Smooth muscle cell (in vitro differentiated cells): ENCODE data around the gene CDCP2. TPM values are rescaled to one million over a fixed set of nuclear protein-coding genes. Genes with fewer than 3 reads are reported as not detected.

Experiments
- DNase-seq: peaks from one replicate; lab custom pipeline; 2025; ENCODE audit not compliant: unreplicated experiment; lab: John Stamatoyannopoulos, UW
- H2AFZ ChIP-seq: fragments of 200-600 bp; sonication (generic); 2 replicates; pipeline ENCODE4 v1.6.0; 2016; ENCODE audit warnings: antibody characterized with exemption, low read depth, mild to moderate bottlenecking
- H3F3A ChIP-seq: fragments of 200-600 bp; sonication (generic); 2 replicates; pipeline ENCODE4 v1.6.0; 2017; ENCODE audit warnings: antibody characterized with exemption, low read depth
- H3K27ac ChIP-seq: fragments of 200-600 bp; sonication (generic); 2 replicates; pipeline ENCODE4 v1.5.1; 2016; ENCODE audit warnings: low read depth, mild to moderate bottlenecking
- H3K27me3 ChIP-seq: fragments of 200-600 bp; sonication (generic); 2 replicates; pipeline ENCODE4 v1.6.1; 2016; ENCODE audit warnings: low read depth, mild to moderate bottlenecking
- H3K36me3 ChIP-seq: fragments of 200-600 bp; sonication (generic); 2 replicates; pipeline ENCODE4 v1.5.1; 2016; ENCODE audit warnings: low read depth
- H3K4me1 ChIP-seq: fragments of 200-600 bp; sonication (generic); 2 replicates; pipeline ENCODE4 v1.5.1; 2016; ENCODE audit warnings: low read depth
- H3K4me2 ChIP-seq: fragments of 200-600 bp; sonication (generic); 2 replicates; pipeline ENCODE4 v1.6.0; 2016; ENCODE audit warnings: mild to moderate bottlenecking
- H3K4me3 ChIP-seq: fragments of 200-600 bp; sonication (generic); 2 replicates; pipeline ENCODE4 v1.5.1; 2016; ENCODE audit warnings: mild to moderate bottlenecking
- H3K79me2 ChIP-seq: fragments of 200-600 bp; sonication (generic); 2 replicates; pipeline ENCODE4 v1.6.0; 2016; ENCODE audit warnings: low read depth, mild to moderate bottlenecking
- H3K9ac ChIP-seq: fragments of 200-600 bp; sonication (generic); 2 replicates; pipeline ENCODE4 v1.6.0; 2016; ENCODE audit warnings: low read depth
- H3K9me3 ChIP-seq: fragments of 200-600 bp; sonication (generic); replicated peaks from 2 replicates; pipeline ENCODE4 v1.5.1; 2016; ENCODE audit warnings: low read depth
- H4K20me1 ChIP-seq: fragments of 200-600 bp; sonication (generic); 2 replicates; pipeline ENCODE4 v1.6.0; 2016; ENCODE audit warnings: low read depth
- WGBS: methylation state at CpG from one replicate; pipeline ENCODE4 v1.1.7; 2016; ENCODE audit warnings: low lambda C conversion rate; 5-methylcytosine and 5-hydroxymethylcytosine counted together
- polyA plus RNA-seq: library from polyadenylated mRNA; unstranded; fragments of >200 nt; fragmentation: Nextera tagmentation; extraction: Ambion mirVana; gene quantifications from 2 replicates; pipeline ENCODE4 v1.2.1, GENCODE V29; 2016
- total RNA-seq: library from RNA; depleted of rRNA; stranded (reverse); fragments of >200 nt; gene quantifications from 2 replicates; pipeline ENCODE4 v1.2.3, GENCODE V29; 2014
- TF ChIP-seq, protein P1 (sequence below): fragments of 200-600 bp; sonication (generic); IDR thresholded peaks from 2 replicates; pipeline ENCODE4 v1.5.1; 2017; ENCODE audit warnings: borderline replicate concordance, mild to moderate bottlenecking, antibody characterized with exemption; ENCODE audit not compliant: insufficient read depth, poor library complexity, severe bottlenecking

The CDCP2 gene
- total and polyA plus RNA-seq, 2 experiments from 2014 or later: not detected

DNA sequence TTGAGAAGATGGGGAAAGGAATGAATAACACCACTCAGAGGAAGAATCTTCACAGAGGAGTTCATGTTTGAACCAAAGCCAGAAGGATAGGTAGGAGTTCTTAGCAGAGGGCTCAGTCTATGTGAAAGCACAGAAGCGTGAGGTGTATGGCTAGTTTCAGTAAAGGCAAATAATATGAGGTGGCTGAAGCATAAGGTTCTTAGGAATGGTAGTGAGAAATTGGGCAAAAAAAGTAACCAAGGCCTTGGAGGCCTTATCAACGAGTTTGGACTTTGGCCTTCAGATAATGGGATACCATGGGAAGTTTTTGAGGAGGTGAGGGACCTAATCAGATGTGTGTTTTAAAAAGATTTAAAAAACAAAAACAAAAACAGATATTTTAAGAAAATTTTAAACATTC, 52.3 kb downstream of the CDCP2 start:
- WGBS: 64% methylated on average over 2 of the region's 2 CpGs
- H3K36me3 ChIP-seq: no peaks in the 10 kb centered on the region
- H3K27ac ChIP-seq: no peak overlapping the region
- no peak overlapping the region for H3K9ac ChIP-seq
- no peak overlapping the region for H3K4me2 ChIP-seq
- TF ChIP-seq, protein P1, sequence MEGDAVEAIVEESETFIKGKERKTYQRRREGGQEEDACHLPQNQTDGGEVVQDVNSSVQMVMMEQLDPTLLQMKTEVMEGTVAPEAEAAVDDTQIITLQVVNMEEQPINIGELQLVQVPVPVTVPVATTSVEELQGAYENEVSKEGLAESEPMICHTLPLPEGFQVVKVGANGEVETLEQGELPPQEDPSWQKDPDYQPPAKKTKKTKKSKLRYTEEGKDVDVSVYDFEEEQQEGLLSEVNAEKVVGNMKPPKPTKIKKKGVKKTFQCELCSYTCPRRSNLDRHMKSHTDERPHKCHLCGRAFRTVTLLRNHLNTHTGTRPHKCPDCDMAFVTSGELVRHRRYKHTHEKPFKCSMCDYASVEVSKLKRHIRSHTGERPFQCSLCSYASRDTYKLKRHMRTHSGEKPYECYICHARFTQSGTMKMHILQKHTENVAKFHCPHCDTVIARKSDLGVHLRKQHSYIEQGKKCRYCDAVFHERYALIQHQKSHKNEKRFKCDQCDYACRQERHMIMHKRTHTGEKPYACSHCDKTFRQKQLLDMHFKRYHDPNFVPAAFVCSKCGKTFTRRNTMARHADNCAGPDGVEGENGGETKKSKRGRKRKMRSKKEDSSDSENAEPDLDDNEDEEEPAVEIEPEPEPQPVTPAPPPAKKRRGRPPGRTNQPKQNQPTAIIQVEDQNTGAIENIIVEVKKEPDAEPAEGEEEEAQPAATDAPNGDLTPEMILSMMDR: no peak
- H3F3A ChIP-seq: no peaks in the 10 kb centered on the region
- H3K27me3 ChIP-seq: no peaks in the 10 kb centered on the region
- no peak overlapping the region for H2AFZ ChIP-seq
- no peak for DNase-seq
- H3K4me3 ChIP-seq: no peak overlapping the region
- H4K20me1 ChIP-seq: no peaks in the 10 kb centered on the region
- H3K4me1 ChIP-seq: peaks cover 4% of the 10 kb centered on the region
- no peaks in the 10 kb centered on the region for H3K9me3 ChIP-seq
- no peaks in the 10 kb centered on the region for H3K79me2 ChIP-seq

DNA sequence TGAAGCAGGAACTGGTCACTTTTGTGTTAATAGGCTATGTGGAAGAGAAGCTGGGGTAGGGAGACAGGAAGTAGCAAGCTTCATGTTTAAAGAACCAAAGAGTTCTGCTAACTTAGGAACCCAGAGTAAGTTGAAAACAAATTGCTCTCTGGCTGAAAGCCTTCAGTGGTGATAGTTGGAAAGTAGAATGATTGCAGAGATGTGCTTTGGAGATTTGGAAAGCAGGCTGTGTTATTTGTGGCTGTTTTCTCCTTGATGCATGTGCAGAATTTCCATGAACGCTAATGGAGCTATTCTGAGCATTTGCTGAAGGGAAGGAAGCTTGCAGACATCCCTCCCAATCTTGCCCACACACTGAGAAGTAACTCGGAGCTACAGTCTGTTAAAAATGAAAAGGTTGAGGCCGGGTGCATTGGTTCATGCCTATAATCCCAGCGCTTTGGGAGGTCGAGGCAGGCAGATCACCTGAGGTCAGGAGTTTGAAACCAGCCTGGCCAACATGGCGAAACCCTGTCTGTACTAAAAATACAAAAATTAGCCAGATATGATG, 53.7 kb downstream of the CDCP2 start:
- H3K9me3 ChIP-seq: no peaks in the 10 kb centered on the region
- no peaks in the 10 kb centered on the region for H4K20me1 ChIP-seq
- no peak overlapping the region for H3K4me3 ChIP-seq
- no peak for DNase-seq
- no peaks in the 10 kb centered on the region for H3K79me2 ChIP-seq
- WGBS: 85% methylated on average over 6 of the region's 6 CpGs
- no peaks in the 10 kb centered on the region for H3F3A ChIP-seq
- H3K4me1 ChIP-seq: peaks cover 4% of the 10 kb centered on the region
- TF ChIP-seq, protein P1: no peak
- no peak overlapping the region for H3K4me2 ChIP-seq
- no peak overlapping the region for H3K9ac ChIP-seq
- H2AFZ ChIP-seq: no peak overlapping the region
- H3K36me3 ChIP-seq: no peaks in the 10 kb centered on the region
- no peak overlapping the region for H3K27ac ChIP-seq
- no peaks in the 10 kb centered on the region for H3K27me3 ChIP-seq

DNA sequence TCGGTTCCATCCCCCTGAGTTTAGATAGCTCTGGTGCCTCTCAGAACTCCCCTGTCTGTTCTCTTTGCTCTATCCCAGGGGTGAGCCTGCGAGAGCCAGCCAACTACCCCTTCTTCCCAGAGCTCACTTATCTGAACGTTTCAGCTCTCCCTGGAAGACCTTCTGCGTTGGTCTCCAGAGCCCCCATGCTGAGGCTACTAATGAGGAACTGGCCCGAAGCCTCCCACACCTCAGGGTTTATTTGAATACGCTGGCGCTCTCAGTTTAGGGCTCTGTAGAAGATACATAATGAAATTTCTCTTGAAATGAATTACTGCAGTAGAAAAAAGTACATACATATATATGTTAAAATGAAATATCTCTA, 55.9 kb downstream of the CDCP2 start:
- Histone ChIP-seq H3K9ac (no peak overlapping the region), H4K20me1 (no peaks in the 10 kb centered on the region), H3K36me3 (no peaks in the 10 kb centered on the region), H3K4me1 (peaks cover 4% of the 10 kb centered on the region), H3K4me2 (no peak overlapping the region), H3K4me3 (no peak overlapping the region), H3F3A (no peaks in the 10 kb centered on the region), H2AFZ (no peak overlapping the region), H3K79me2 (no peaks in the 10 kb centered on the region), H3K27ac (no peak overlapping the region), H3K27me3 (no peaks in the 10 kb centered on the region), H3K9me3 (no peaks in the 10 kb centered on the region)
- WGBS: 81% methylated on average over 7 of the region's 7 CpGs
- TF ChIP-seq, protein P1: no peak
- no peak for DNase-seq

DNA sequence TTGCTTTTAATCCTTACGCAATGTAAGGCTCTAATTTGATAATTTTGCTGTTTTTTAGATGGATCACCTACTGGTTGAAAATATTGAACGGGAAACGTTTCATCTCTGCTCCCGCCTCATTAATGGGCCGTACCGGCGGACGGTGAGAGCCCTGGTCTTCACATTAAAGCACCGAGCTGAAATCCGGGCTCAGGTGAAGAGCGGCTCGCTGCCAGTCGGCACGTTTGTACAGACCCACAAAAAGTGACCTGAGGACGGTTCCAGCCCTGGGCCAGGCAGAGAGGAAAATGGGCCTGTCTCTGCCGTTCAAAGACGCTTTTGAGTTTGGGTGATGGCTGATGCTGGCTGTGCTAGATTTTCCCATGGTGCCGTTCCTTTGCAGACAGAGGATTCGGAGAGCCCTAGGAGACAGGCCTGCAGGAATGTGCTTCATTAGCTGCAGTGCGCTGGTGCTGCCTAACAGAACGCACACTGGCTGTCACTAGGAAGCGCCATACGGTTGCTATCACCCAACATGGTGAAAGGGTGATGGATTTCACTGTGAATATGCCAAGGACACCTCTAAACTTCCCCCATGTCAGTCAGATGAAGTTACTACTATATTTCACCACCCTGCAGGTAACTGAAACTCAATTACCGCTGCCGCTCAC, 56.4 kb downstream of the CDCP2 start:
- no peak overlapping the region for H3K4me3 ChIP-seq
- TF ChIP-seq, protein P1: no peak
- no peaks in the 10 kb centered on the region for H3K27me3 ChIP-seq
- no peak overlapping the region for H3K9ac ChIP-seq
- H3K27ac ChIP-seq: no peak overlapping the region
- H2AFZ ChIP-seq: no peak overlapping the region
- H4K20me1 ChIP-seq: no peaks in the 10 kb centered on the region
- H3K4me2 ChIP-seq: no peak overlapping the region
- WGBS: 94% methylated on average over 25 of the region's 25 CpGs
- H3K4me1 ChIP-seq: peaks cover 4% of the 10 kb centered on the region
- H3K36me3 ChIP-seq: no peaks in the 10 kb centered on the region
- H3K9me3 ChIP-seq: no peaks in the 10 kb centered on the region
- no peaks in the 10 kb centered on the region for H3K79me2 ChIP-seq
- no peaks in the 10 kb centered on the region for H3F3A ChIP-seq
- no peak for DNase-seq
